Uterus (tissue), 2 donors: ENCODE measurements around the gene FES.

Experiments
- CTCF ChIP-seq, 4 experiments: fragments of 200-600 bp in 2 of 4; fragments of 450-650 bp in 2 of 4; sonication (generic) in 2 of 4; IDR thresholded peaks; one replicate each; pipeline ENCODE4 v1.5.1; 2016 to 2019; ENCODE audit warnings: antibody characterized with exemption in 4 of 4, mild to moderate bottlenecking in 2 of 4, moderate library complexity in 1 of 4
- POLR2A ChIP-seq, 2 donors: fragments of 450-650 bp; IDR thresholded peaks; one replicate each; pipeline ENCODE4 v1.6.1; 2016; ENCODE audit warnings: antibody characterized with exemption in 2 of 2, mild to moderate bottlenecking in 1 of 2, moderate library complexity in 1 of 2

- no peak for TF ChIP-seq CTCF (IDR thresholded peaks at IDR 0.05)
- no peak for TF ChIP-seq POLR2A (IDR thresholded peaks at IDR 0.05)
Measured at GRCh38 chr15:90901175-90902039, 17.1 kb downstream of the FES start.
